A549 (cell line): Measurements from ENCODE around the gene CDX2.

ENCODE experiments used
- CBX2 ChIP-seq: fragments of 200-600 bp; sonication (generic); IDR thresholded peaks from 2 replicates; pipeline ENCODE4 v1.6.1; 2016; ENCODE audit warnings: low read depth, mild to moderate bottlenecking, borderline replicate concordance
- CEBPB ChIP-seq, 2 experiments: fragments of >200 bp in 1 of 2; sonication (Bioruptor Twin) in 1 of 2; formaldehyde crosslinking in 1 of 2; IDR thresholded peaks; 2 replicates each; pipeline ENCODE4 v1.6.1; 2012 to 2016
- CTCF ChIP-seq: fragments of >200 bp; sonication (Bioruptor Twin); formaldehyde crosslinking; IDR thresholded peaks from 3 replicates; pipeline ENCODE4 v1.5.1; 2016
- EHMT2 ChIP-seq: fragments of 200-600 bp; sonication (generic); IDR thresholded peaks from 2 replicates; pipeline ENCODE4 v1.6.1; 2016; ENCODE audit warnings: antibody characterized with exemption, low read depth, mild to moderate bottlenecking, moderate library complexity
- HOXA7 ChIP-seq: fragments of 250-450 bp; sonication (Bioruptor Pico); IDR thresholded peaks from 2 replicates; pipeline ENCODE4 v1.5.0; 2020; ENCODE audit warnings: mild to moderate bottlenecking, moderate library complexity
- HOXB13 ChIP-seq: fragments of 250-450 bp; sonication (Bioruptor Pico); IDR thresholded peaks from 2 replicates; pipeline ENCODE4 v1.5.0; 2020; ENCODE audit warnings: low read depth, mild to moderate bottlenecking, moderate library complexity
- MAX ChIP-seq: IDR thresholded peaks from 2 replicates; pipeline ENCODE4 v1.6.1; 2012
- MAZ ChIP-seq: fragments of 150-350 bp; IDR thresholded peaks from 2 replicates; pipeline ENCODE4 v1.6.1; 2014; ENCODE audit warnings: antibody characterized with exemption, low read depth, low read length, borderline replicate concordance
- POLR2A ChIP-seq: IDR thresholded peaks from 2 replicates; pipeline ENCODE4 v1.6.1; 2012; ENCODE audit warnings: mild to moderate bottlenecking, low read length
- RFX5 ChIP-seq: fragments of 450-650 bp; IDR thresholded peaks from 2 replicates; pipeline ENCODE4 v1.7.1; 2014; ENCODE audit warnings: antibody characterized with exemption, mild to moderate bottlenecking, moderate library complexity

DNA sequence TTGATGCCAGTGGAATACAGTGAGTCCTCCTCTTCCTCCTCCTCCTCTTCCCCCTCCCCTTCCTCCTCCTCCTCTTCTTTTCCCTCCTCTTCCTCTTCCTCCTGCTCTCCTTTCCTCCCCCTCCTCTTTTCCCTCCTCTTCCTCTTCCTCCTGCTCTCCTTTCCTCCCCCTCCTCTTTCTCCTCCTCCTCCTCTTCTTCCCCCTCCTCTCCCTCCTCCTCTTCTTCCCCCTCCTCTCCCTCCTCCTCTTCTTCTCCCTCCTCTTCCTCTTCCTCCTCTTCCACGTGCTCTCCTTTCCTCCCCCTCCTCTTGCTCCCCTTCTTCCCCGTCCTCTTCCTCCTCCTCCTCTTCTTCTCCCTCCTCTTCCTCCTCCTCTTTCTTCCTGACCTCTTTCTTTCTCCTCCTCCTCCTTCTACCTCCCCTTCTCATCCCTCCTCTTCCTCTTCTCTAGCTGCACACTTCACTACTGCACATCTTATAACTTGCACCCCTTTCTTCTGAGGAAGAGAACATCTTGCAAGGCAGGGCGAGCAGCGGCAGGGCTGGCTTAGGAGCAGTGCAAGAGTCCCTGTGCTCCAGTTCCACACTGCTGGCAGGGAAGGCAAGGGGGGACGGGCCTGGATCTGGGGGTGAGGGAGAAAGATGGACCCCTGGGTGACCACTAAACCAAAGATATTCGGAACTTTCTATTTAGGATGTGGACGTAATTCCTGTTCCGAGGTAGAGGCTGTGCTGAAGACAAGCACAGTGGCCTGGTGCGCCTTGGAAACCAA, 43.7 kb downstream of the CDX2 start:
- no peak for TF ChIP-seq POLR2A
- no peak for TF ChIP-seq CTCF
- TF ChIP-seq MAX, result no peak
- no peak for TF ChIP-seq RFX5
- no peak for TF ChIP-seq HOXA7
- no peak for TF ChIP-seq EHMT2
- no peak for TF ChIP-seq CEBPB (IDR thresholded peaks at IDR 0.05)
- TF ChIP-seq CBX2, result no peak
- no peak for TF ChIP-seq HOXB13 (CRISPR knock-in tag)
- no peak for TF ChIP-seq MAZ
